ENCODE measurements around the gene SPATA3.

Gene SPATA3

DNA sequence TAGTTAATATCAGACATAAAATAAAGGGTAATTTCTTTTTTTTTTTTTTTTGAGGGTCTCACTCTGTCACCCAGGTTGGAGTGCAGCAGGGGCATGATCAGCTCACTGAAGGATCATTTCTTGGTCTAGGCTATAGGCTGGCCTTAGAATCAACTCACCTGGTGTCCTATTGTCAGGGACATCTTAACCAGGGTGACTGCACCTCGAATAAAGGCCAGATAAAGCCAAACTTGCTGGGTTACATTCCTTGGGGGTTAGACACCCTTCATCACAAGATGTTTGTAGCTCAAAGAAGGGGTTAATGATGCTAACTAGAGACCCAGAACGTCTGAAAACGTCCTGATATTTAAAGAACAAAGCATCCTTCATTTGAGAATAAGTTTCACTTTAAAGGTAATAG is 17.9 kb downstream of the SPATA3 start:
- TF ChIP-seq NFIC (IDR thresholded peaks at IDR 0.05) (no peak), EGR1 (IDR thresholded peaks at IDR 0.05) (no peak), REST (IDR thresholded peaks at IDR 0.05; ENCODE audit: low read depth) (no peak), YY1 (IDR thresholded peaks at IDR 0.05; ENCODE audit: low read depth) (no peak), ZBTB7A (IDR thresholded peaks at IDR 0.05; ENCODE audit: low read depth) (no peak), CREB1 (IDR thresholded peaks at IDR 0.05; ENCODE audit: low read depth) (no peak), RAD21 (IDR thresholded peaks at IDR 0.05; ENCODE audit: low read depth) (no peak), TEAD4 (IDR thresholded peaks at IDR 0.05) (no peak), USF1 (IDR thresholded peaks at IDR 0.05) (no peak), CEBPB (IDR thresholded peaks at IDR 0.05) (no peak), FOXM1 (IDR thresholded peaks at IDR 0.05; ENCODE audit: borderline replicate concordance, low read depth) (no peak), TAF1 (IDR thresholded peaks at IDR 0.05; ENCODE audit: low read depth) (no peak), TCF12 (IDR thresholded peaks at IDR 0.05; ENCODE audit: low read depth) (no peak), EP300 (IDR thresholded peaks at IDR 0.05; ENCODE audit: borderline replicate concordance) (no peak)
- TF ChIP-seq, protein P1, sequence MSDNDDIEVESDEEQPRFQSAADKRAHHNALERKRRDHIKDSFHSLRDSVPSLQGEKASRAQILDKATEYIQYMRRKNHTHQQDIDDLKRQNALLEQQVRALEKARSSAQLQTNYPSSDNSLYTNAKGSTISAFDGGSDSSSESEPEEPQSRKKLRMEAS (IDR thresholded peaks at IDR 0.05), result no peak

DNA sequence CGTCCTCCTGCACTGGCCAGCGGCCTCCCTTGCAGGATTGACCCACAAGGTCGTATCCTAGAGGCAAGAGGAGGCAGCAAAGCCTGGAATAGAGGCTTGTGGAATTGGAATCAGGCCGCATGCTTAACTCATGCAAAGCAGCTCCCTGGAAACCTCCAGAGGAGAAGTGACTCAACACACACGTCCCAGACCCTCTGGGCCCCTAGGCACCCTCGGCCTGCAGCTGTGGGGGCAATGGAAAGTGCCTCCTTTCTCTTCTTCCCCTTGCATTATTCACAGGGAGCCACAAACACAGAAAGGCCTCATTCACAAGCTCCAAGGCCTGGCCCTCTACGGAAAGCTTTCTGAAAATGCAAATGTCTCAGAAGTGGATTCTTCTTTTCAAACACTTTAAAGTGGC is 19.6 kb downstream of the SPATA3 start:
- TF ChIP-seq RAD21 (IDR thresholded peaks at IDR 0.05; ENCODE audit: low read depth) (no peak), TCF12 (IDR thresholded peaks at IDR 0.05; ENCODE audit: low read depth) (no peak), FOXM1 (IDR thresholded peaks at IDR 0.05; ENCODE audit: borderline replicate concordance, low read depth) (no peak), CREB1 (IDR thresholded peaks at IDR 0.05; ENCODE audit: low read depth) (no peak), YY1 (IDR thresholded peaks at IDR 0.05; ENCODE audit: low read depth) (no peak), NFIC (IDR thresholded peaks at IDR 0.05) (no peak), USF1 (IDR thresholded peaks at IDR 0.05) (no peak), CEBPB (IDR thresholded peaks at IDR 0.05) (no peak), ZBTB7A (IDR thresholded peaks at IDR 0.05; ENCODE audit: low read depth) (no peak)

DNA sequence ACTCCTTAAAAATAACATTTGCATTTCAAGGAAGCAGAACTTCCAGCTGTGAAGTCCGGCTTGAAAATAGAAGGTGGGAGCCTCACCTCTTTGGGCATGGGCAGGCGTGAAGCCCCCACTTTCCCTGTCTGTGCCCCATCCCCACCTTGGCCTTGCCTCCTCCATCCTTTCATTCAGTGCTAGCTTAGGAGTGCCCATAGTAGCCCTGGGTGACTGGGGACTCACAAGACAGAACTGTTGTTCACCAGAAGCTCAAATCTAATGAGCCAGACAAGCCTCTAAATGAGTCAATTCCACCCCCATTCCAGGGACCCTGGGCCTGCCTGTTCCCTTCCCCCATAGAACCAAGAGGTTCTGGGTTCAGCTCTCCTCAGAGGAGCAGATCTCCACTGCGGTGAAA is 20.0 kb downstream of the SPATA3 start:
- TF ChIP-seq, protein P1 (IDR thresholded peaks at IDR 0.05), result no peak
- TF ChIP-seq EGR1 (IDR thresholded peaks at IDR 0.05) (no peak), NFIC (IDR thresholded peaks at IDR 0.05) (no peak), FOXM1 (IDR thresholded peaks at IDR 0.05; ENCODE audit: borderline replicate concordance, low read depth) (no peak), CEBPB (IDR thresholded peaks at IDR 0.05) (no peak), EP300 (IDR thresholded peaks at IDR 0.05; ENCODE audit: borderline replicate concordance) (no peak), TAF1 (IDR thresholded peaks at IDR 0.05; ENCODE audit: low read depth) (no peak), CREB1 (IDR thresholded peaks at IDR 0.05; ENCODE audit: low read depth) (no peak), RAD21 (IDR thresholded peaks at IDR 0.05; ENCODE audit: low read depth) (no peak), YY1 (IDR thresholded peaks at IDR 0.05; ENCODE audit: low read depth) (no peak), TEAD4 (IDR thresholded peaks at IDR 0.05) (no peak), REST (IDR thresholded peaks at IDR 0.05; ENCODE audit: low read depth) (no peak), USF1 (IDR thresholded peaks at IDR 0.05) (no peak), TCF12 (IDR thresholded peaks at IDR 0.05; ENCODE audit: low read depth) (no peak), ZBTB7A (IDR thresholded peaks at IDR 0.05; ENCODE audit: low read depth) (no peak)

- TF ChIP-seq USF1 (IDR thresholded peaks at IDR 0.05), result no peak
- TF ChIP-seq EGR1 (IDR thresholded peaks at IDR 0.05), result no peak
- TF ChIP-seq REST (IDR thresholded peaks at IDR 0.05; ENCODE audit: low read depth), result no peak
- TF ChIP-seq ZBTB7A (IDR thresholded peaks at IDR 0.05; ENCODE audit: low read depth), result no peak
- TF ChIP-seq TCF12 (IDR thresholded peaks at IDR 0.05; ENCODE audit: low read depth), result no peak
- TF ChIP-seq TAF1 (IDR thresholded peaks at IDR 0.05; ENCODE audit: low read depth), result no peak
- no peak for TF ChIP-seq FOXM1 (IDR thresholded peaks at IDR 0.05; ENCODE audit: borderline replicate concordance, low read depth)
- no peak for TF ChIP-seq NFIC (IDR thresholded peaks at IDR 0.05)
- TF ChIP-seq CEBPB (IDR thresholded peaks at IDR 0.05), result no peak
- no peak for TF ChIP-seq EP300 (IDR thresholded peaks at IDR 0.05; ENCODE audit: borderline replicate concordance)
- no peak for TF ChIP-seq RAD21 (IDR thresholded peaks at IDR 0.05; ENCODE audit: low read depth)
- TF ChIP-seq, protein P1 (IDR thresholded peaks at IDR 0.05), result no peak
Measured at GRCh38 chr2:231016566-231017230, 20.8 kb downstream of the SPATA3 start.
